ENCODE measurements around the gene PSMG3.

DNA sequence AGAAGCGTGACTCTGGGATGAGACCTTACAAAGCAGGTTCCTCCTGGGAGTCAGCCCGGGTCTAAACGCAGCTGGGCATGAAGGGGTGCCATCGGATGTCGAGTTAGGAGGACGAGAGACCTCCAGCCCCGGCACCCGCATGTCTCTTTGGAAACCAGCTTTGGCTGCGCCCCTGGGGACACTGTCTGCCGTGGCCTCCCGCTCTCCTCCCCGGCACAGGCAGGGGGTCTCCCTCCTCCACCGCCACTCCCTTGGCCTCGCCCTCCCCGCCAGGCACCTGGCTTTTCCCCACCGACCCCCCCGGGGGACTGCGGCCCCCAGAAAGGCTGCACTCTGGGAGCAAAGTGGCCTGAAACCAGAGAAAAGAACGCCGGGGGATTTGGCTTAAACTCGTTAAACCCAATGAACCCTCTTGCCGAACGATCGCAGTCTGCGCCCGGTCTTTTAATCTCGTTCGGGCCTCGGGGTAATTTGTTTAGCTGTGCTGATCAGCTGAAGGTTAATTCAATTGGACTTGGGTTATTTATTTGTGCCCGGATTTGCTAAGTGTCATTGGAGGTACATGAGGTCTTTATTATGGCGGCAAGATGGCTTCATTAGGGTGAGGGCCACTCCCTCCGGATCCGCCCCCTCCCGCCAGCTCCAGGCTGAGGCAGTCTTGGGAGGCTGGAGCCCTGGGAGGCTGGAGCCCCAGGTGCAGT, 16.4 kb upstream of the PSMG3 start:
- TF ChIP-seq POLR2A (IDR thresholded peaks at IDR 0.05) = no peak
- TF ChIP-seq, protein P1, sequence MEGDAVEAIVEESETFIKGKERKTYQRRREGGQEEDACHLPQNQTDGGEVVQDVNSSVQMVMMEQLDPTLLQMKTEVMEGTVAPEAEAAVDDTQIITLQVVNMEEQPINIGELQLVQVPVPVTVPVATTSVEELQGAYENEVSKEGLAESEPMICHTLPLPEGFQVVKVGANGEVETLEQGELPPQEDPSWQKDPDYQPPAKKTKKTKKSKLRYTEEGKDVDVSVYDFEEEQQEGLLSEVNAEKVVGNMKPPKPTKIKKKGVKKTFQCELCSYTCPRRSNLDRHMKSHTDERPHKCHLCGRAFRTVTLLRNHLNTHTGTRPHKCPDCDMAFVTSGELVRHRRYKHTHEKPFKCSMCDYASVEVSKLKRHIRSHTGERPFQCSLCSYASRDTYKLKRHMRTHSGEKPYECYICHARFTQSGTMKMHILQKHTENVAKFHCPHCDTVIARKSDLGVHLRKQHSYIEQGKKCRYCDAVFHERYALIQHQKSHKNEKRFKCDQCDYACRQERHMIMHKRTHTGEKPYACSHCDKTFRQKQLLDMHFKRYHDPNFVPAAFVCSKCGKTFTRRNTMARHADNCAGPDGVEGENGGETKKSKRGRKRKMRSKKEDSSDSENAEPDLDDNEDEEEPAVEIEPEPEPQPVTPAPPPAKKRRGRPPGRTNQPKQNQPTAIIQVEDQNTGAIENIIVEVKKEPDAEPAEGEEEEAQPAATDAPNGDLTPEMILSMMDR (IDR thresholded peaks at IDR 0.05) = no peak

All from Peyer's patch (tissue), 4 donors.